Retinal pigment epithelial cell (primary cell): ENCODE results near the gene FOXJ3.

ENCODE experiments used
- DNase-seq: peaks from one replicate; pipeline ENCODE4 v3.0.0-alpha.2; 2010; ENCODE audit warnings: low read depth
- H3K4me3 ChIP-seq: 2 replicates; pipeline ENCODE4 v1.5.1; 2011; ENCODE audit warnings: mild to moderate bottlenecking, low read length, control low read depth, moderate library complexity
- CTCF ChIP-seq: conservative IDR thresholded peaks from 2 replicates; pipeline ENCODE4 v1.5.1; 2011; ENCODE audit warnings: low read depth, low read length, control low read depth, inconsistent platforms

FOXJ3 gene

GRCh38 chr1:42290130-42290529, 44.9 kb downstream of the FOXJ3 start:
- no peak for TF ChIP-seq CTCF
- DNase-seq = no peak

GRCh38 chr1:42288311-42288985, 46.6 kb downstream of the FOXJ3 start:
- DNase-seq = no peak
- TF ChIP-seq CTCF = no peak
- no peak overlapping the region for H3K4me3 ChIP-seq

More at GRCh38 chr1:42290130-42290529, 44.9 kb downstream of the FOXJ3 start:
- H3K4me3 ChIP-seq = no peak overlapping the region

GRCh38 chr1:42282867-42283583, 52.0 kb downstream of the FOXJ3 start:
- DNase-seq = peak; percentile 46

GRCh38 chr1:42282024-42282579, 52.9 kb downstream of the FOXJ3 start:
- H3K4me3 ChIP-seq = no peak overlapping the region
- no peak for TF ChIP-seq CTCF
- DNase-seq = peak; percentile 90

More at GRCh38 chr1:42282867-42283583, 52.0 kb downstream of the FOXJ3 start:
- no peak for TF ChIP-seq CTCF
- no peak overlapping the region for H3K4me3 ChIP-seq

- no peak for TF ChIP-seq CTCF
- H3K4me3 ChIP-seq = no peak overlapping the region
Measured at GRCh38 chr1:42280821-42281220, 54.2 kb downstream of the FOXJ3 start.

GRCh38 chr1:42279055-42279454, 56.0 kb downstream of the FOXJ3 start:
- peak overlapping the region; percentile 11 for H3K4me3 ChIP-seq
- no peak for DNase-seq
- TF ChIP-seq CTCF = no peak

More at GRCh38 chr1:42280821-42281220, 54.2 kb downstream of the FOXJ3 start:
- DNase-seq = no peak
